ENCODE measurements around the gene CYSTM1.

The CYSTM1 gene

DNA sequence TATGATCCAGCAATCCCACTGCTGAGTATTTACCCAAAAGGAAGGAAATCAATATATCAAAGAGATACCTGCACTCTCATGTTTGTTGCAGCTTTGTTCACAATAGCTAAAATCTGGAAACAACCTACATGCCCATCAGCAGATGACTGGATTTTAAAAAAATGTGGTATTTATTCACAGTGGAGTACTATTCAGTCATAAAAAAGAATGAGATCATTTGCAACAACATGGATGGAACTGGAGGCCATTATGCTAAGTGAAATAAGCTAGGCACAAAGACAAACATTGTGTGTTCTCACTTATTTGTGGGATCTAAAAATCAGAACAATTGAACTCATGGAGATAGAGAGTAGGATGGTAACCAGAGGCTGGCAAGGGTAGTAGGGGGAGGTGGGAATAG is 33.1 kb downstream of the CYSTM1 start:
- DNase-seq (ENCODE audit: low read depth): no peak

DNA sequence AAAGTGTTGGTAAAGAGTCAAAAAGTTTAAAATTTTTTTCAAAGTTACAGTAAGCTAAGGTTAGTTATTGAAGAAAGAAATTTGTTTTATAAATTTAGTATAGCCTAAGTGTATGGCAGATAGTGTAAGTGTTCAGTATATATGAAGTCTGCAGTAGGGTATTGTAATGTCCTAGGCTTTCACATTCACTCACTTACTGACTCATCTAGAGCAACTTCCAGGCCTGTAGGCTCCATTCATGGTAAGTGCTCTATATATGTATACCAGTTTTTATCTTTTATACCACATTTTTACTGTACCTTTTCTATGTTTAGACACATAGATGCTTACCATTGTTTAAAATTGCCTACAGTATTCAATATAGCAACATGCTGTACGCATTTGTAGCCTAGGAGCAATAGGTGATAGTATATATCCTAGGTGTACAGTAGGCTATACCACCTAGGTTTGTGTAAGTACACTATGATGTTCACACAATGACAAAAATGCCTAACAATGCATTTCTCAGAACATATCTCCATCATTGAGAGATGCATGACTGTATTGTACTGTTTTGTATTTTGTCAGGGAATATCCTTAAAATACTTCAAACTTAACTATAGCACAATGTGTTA is 38.5 kb downstream of the CYSTM1 start:
- DNase-seq (ENCODE audit: low read depth): no peak

DNA sequence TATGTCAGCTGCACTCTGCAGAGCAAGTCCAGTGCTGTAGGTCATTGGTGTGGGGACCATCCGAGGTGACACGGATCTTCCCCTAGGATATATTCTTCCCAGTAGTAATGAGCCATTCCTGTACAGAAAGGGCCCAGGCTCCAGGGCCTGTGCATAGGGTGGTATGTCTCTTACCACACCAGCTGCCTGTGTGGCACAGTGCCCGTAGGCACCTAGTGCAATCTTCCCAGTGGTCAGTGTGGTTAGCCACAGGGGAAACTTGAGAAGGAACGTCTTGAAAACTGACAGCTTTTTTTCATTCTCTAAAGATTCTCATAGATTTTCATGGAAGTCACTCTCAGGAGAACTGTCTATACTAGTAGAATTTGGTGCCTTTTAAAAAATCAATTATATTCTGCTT is 39.8 kb downstream of the CYSTM1 start:
- peak; percentile 37 for DNase-seq (ENCODE audit: low read depth)

DNA sequence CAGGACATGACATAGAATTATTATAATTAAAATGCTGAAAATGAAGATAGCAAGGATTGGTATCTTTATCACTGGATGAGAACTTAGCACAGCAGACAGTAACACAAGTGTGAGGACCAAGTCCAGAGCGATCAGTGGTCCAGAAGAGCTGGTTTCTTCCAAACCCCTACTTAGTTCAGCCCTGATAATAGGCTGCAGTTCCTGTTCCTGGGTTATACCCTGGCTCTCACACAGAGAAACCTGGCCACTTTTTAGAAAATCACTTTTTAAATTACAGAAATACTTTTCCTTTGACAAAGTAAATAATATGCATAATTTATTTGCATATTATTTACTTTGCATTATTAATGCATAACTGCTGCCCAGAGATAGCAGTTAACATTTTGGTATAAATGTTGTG is 40.3 kb downstream of the CYSTM1 start:
- DNase-seq (ENCODE audit: low read depth): no peak

DNA sequence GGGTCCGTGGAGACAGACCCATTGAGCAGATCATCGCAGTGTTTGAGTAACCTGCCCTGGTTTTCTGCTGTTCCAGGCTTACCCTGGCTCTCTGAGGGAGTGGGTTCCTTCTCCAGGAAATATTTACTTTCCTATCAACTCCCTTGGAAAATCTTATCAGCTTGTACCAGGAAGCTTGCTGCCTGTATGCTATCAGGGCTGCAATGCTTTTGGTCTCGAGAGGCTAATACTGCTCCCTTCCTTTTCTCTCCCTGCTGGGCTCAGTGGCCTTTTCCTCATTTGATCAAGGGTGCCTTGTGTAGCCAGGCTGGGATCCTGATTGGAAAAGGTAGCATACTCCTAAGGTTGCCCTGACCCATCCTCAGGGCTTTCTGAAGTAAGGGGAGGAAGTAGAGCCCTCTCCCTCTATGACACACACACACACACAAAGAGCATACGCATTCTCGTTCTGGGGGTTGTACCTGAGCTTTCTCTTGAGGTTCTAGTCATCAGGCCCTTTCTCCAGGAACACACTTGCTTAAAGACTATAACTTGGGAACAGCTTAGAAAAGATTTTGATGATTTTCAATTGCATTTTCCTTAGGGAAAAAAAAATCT is 41.6 kb downstream of the CYSTM1 start:
- no peak for DNase-seq (ENCODE audit: low read depth)

DNA sequence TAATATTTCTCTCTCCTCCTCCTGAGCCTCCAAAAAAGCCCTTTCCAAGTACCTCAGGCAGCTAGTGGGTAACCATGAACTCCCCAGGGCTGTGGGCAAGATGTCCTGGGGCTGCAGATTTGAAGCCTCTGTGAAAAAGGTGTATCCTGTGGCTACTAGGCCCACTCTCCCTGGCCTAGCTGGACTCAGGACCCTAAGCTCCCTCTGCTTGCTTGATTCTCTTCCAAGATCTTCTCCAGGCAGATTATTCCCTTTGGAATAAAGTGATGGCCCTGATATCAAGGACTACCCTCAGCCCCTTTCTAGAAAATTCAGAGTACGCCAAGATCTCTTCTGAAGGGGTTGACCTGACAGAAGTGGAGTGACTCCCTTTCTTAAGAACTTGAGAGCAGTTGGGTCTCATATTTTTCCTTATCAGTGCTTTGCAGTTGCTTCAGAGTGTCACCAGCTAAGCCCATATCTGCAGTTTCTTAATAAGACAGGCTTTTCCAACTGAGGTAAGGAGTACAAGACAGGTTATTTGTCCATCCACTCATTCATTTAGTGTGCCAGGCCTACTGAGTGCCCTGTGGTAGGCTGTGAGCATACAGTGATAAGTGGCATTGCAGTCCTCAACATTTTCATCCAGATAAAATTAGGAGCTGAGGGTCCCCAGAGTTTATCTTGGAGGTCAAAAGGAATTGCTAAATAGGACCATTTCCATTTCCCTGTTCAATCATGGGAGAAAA is 42.5 kb downstream of the CYSTM1 start:
- DNase-seq (ENCODE audit: low read depth): no peak

DNA sequence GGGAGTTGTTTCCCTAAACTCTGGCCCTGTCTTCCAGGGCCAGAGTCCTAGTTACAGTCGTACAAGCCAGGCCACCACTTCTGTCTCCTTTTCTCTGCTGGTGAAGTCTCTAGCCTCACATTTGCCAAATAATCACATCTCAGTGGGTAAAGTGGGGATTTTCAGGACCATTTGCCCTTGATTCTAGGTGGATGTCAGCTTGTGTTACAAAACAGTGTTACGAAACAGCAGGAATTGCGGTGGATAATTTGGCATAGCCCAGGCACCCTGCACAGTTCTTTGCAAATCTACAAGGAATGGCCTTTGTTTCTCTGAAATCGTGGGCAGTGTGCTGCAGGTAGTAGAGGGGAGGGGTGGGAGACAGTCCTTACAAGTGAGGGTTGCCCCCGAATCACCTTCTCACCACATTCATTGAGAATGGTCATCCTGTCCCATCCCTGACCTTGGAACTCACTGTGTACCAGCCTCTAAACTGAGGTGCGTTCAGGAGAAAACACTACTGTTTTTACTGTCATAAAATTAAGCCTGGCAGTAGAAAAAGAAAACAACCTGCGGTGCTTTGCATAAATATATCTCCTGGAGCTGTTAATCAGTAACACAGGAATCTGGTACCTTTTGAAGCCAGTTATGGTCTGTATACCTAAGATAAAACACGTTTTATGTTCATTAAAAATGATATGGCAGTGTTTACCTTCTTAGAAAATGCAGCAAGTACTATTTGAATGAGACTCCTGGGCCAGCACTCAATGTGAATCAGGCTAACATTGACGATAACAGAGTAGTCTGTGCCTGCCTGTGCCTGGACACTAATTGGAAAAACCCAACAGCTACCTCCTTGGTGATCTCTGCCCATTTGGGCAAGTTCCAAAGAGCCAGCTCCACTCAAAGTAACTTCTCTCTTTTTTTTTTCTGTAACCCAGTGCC is 44.3 kb downstream of the CYSTM1 start:
- DNase-seq (ENCODE audit: low read depth): no peak

DNA sequence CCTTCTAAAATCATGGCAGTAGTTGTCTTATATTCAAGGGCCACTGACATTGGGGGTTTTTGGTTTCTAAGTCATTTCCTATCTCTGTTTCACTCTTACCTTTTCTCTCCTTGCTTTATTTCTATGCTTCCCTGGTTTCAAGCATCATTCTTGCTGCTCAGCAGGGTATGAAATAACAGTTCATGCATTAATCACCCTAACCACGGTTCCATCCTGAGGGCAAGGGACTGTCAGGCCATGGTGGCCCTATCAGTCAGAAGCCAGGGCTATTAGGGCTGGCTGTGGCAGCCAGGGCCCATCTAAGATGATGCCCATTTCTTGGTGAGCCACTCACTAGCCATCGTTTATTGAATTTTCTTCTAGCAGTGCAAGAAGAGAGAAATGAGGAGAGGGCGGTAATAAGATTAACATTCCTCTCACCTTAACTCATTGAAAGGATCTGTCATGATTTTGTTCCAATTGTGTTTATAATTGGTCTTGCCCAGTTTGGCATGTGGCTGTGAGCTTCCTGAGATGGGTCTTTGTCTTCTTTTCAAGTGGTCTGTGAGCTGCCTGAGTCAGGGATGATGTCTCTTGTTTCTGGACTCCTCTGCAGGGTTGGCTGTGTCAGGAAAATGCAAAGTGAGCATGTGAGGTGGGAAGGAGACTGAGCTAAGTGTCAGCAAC is 45.2 kb downstream of the CYSTM1 start:
- no peak for DNase-seq (ENCODE audit: low read depth)

DNA sequence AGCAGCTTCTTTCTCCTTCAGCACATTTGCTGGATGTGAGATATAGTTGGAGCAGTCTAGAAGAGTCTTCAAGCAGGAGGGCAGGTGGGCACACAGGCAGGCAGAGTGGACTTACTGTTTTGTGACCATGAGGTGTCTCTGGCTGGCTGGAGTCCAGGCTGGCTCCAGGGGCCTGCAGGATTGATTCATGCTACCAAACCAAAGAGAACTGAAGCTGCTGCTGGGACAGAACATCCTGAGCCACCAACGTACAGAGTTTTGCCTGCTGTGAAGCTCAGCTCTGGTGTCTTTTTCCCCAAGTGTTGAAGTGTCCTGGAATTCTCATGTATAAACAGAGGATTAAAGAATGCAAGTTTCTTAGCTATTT is 45.7 kb downstream of the CYSTM1 start:
- no peak for DNase-seq (ENCODE audit: low read depth)

DNA sequence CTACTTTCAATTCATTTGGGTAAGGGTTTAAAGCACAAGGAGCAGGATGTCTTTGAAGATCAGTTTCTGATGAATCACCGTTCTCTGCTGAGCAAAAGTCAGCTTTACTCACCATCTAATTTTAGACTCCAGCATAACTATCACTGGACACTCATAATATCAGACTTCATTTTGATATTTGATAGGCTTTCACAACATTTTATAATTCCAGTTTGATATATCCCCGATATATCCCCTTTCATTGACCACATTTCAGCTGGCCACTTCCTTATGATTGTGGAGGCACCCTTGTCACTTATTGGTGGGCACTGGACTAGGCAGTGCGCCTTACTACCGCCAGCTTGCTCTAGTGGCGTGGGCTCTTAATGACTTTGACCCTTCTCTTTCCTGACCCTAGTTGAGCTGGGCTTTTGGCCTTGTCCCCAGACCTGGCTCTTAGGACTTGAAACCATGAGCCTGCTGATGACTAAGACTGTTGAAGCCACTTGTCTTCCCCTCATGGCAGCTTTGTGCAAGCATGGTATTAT is 46.8 kb downstream of the CYSTM1 start:
- no peak for DNase-seq (ENCODE audit: low read depth)

DNA sequence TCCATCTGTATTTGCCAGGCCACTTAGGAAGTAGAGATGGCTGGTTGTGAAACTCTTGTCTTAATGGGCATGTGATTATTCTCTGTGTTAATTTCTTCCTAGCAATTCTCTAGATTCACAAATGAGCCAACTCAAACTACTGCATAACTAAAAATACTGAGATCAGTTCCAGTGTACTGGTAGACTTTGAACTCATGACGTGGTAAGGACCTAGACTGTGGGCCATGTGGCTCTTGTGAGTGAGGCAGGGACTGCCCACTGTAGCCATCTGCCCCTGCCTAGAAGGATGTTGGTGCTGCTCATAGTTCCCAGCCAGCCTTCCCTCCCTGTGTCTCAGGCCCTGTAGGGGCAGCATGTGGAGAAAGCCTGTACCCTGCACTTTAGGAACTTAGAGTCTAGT is 47.4 kb downstream of the CYSTM1 start:
- DNase-seq (ENCODE audit: low read depth): no peak

DNA sequence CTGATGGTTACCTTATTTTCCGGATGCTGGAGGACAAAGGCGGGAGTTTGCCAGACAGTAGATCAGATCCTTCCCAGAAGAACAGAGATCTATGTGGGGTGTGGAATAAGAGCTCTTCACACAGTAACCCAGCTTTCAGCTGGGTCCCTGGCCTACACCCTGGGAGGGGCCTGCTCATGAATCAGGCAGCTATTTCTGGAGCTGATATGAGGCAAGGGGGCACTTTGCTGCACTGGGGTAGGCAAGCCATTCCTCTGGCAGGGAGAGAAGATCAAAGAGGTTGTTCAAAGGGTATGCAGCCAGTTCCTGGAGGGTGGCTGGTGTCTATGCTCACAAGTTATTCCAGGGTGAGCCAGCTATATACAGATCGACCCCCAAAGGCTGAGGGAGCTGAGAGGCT is 48.6 kb downstream of the CYSTM1 start:
- no peak for DNase-seq (ENCODE audit: low read depth)

DNA sequence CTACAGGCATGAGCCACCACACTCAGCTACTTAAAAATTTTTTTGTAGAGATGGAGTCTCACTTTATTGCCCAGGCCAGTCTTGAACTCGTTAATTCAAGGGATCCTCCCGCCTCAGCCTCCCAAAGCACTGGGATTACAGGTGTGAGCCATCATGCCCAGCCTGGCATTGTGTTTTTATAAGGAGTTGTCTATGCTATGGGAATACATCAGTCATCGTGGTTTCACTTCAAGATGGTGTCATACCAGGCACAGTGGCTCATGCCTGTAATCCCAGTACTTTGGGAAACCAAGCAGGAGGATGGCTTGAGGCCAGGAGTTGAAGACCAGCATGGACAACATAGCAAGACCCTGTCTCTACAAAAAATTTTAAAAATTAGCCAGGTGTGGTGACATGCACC is 49.7 kb downstream of the CYSTM1 start:
- DNase-seq (ENCODE audit: low read depth): no peak

DNA sequence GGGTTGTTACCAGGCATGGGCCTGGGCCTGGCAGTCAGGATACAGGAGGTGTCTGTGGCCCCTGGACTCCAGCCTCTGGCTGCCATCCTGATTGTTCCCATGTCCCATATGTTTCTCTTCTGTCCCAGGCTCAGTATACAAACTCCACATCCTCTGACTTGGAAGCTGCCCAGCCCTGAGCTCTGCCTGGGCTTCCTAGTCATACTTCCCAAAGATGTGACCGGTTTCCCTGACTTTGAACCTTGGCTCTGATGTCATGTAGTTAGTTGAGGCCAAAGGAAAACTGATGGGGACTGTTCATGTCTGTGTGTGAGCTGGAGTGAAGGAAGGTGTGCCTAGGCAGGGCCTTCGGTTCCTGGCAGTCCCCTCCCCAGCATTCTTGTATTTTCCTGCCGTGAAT is 50.4 kb downstream of the CYSTM1 start:
- DNase-seq (ENCODE audit: low read depth): no peak

DNA sequence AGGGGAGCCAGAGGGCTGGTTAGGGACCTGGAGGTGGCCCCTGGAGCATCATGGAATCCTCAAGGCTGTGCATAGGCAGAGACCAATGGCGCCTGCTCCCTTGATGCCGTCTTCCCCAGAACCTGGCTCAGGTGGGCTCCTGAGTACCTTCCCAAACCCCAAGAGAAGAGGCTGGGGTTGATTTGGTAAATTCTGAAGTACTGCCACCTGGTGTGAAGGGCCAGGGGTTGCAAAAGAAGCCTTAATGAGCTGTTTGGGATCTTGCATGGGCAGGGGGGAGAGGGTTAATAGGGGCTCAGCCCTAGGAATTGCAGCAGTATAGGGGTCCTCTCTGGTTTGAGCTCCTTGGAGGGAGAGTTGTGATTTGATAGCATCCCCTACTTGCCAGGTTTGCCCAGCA is 52.1 kb downstream of the CYSTM1 start:
- no peak for DNase-seq (ENCODE audit: low read depth)

DNA sequence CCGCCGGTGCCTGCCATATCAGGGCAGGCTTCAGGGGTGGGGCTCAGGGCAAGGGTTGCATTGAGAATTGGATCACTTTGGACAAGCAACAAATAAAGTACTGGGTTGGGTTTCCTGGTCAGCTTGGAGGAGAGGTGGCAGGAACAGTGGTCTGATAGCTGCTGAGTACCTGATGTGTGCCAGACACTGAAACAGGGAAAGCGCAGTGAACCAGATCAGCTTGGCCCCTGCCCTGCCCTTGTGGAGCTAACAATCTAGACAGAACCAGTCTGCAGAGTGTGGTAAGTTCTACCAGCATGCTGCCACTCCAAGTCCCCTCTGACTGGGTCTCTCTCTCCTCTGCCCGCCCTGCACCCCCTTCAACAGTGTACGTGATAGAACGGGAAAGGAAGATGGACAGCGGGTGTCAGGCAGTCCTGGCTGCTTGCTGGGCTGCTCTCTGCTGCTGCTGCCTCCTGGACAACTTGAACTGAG is 53.4 kb downstream of the CYSTM1 start:
- no peak for DNase-seq (ENCODE audit: low read depth)

DNA sequence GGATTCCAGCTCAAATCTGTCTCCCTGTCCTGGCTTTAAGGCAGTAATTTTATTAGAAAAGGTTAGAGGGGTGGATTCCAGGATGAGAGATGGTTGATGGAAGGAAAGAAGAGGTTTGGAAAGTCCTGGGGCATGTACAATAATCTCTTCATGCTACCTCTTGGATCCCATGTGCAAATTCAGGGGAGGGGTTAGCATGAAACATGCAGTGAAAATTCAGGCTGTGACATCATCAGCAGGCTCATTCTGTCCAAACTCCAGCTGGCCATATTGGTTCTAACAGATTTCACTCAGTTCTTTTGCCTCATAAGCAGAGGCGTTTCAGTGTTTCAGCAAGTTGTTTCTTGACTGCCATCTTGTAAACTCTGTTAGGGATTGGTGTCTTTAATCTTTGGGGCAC is 55.4 kb downstream of the CYSTM1 start:
- DNase-seq (ENCODE audit: low read depth): no peak

DNA sequence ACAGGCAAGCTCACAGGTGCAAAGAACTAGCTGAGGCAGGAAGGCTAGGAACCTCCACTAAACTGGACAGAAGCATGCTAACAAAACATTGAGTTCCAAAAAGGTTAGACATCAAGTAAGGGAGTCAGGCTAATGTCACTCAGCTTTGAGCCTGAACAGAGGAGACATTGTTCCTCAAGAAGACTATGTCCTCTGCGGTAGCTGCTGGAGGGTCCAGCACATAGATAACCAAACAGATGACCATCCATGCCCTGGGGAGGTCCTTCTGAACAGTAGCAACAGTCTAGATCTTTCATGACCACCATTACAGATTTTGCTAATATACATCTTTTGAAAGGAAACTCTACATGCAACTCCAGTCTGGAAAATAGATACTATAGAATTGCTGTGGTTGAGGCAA is 57.7 kb downstream of the CYSTM1 start:
- DNase-seq (ENCODE audit: low read depth): no peak

DNA sequence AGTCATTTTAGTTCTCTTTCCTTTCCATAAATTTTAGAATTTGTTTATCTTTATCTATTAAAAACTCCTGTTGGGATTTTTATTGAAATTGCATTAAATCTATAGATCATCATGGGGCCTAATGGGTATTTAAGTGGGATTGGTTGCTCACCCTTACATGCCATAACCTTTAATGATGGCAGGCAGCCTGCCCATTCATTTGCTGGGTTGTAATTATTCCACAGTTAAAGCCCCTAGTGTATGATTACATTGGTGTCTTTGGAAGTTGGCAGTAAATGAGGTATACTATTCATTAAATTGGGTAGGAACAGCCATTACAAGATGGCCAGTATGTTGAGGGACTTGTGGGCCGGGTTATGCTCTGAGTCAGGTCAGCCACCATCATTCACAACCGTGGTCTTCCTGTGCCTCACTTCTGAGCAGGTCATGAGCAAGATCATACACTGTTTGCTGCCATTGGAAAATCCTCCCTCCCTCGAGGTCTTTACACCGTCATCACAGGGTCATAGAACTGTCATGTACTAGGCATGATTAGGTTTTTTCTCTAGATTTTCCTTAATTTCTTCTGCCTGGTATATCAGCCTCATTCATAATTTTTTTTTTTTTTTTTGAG is 59.5 kb downstream of the CYSTM1 start:
- no peak for DNase-seq (ENCODE audit: low read depth)

DNA sequence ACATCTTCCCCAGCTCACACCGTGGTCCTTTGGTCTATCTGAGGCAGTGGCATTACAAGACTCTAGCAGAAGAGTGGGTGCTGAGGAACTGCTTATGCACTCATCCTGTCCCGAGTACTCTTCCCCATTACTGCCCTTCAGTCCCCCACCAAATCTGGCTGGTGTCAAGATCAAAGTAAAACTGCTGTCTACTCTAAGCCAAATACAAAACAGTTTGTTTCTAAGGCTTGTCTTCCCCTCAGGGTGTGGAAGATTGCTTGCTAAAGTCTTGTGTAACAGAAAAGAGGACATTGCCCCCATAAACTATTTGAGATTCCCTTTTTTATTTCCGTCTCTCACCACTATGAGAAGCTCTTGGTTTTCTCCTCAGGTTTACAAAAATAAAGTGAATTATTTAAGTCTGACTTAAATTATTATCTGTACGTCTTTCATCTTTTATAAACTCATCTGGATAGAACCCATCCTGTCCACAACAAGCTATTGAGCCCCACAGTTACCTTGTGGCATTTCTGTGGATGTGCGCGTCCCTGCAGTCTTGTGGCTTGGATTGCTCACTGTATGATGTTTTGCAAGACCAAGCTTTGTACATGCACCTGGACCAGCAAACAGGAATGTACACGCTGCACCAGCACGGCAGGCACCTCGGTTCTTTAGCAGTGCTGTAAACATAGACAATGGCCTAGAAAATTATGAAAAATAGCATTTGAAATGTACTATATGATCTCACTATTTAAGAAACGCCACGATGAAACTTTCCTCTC is 61.0 kb downstream of the CYSTM1 start:
- DNase-seq (ENCODE audit: low read depth): no peak

Data from GM04504 (cell line).